HG03378 (cell line): ENCODE measurements around the gene SPAG8.

ENCODE experiments used
- ATAC-seq: cut with Tn5 transposase; IDR thresholded peaks from one replicate; pipeline ENCODE4 v1.9.1; 2021; ENCODE audit warnings: mild to moderate bottlenecking, moderate library complexity; ENCODE audit not compliant: unreplicated experiment

The SPAG8 gene

DNA sequence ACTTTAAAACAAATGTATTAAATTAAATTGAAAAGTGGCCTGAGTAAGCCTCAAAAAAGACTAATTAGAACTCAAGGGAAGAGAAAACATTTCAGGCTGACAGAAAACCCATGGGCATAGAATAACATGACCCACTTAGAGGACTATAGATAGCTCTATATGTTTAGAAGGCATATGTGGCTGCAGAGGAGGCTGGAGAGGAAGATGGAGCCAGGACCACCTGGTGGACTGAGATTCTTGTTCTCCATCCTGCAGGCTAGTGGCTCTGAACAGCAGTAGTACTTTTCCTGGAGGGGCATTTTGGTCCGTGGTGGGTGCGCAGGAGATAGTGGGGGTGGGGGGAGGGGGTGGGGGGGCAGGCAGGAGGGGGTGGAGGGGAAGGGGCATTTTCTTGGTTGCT is 31.0 kb downstream of the SPAG8 start:
- no peak for ATAC-seq

DNA sequence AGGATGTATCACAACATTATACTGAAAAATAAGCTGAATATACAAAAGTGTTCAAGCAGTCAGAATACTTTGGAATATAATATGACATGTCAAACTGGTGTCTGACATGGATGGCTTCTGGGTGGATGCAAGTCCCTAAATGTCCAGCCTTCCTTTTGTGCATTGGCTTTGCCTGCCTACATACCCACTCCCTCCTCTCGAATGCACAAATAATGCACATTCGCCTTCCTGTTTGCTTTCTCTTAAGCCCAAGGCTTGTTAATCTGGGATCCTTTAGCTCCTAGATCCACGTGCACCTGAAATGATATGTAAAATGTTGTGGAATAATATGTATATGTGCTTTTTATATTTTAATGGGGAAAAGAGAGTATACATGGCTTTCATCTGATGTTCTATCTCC is 33.6 kb downstream of the SPAG8 start:
- no peak for ATAC-seq

DNA sequence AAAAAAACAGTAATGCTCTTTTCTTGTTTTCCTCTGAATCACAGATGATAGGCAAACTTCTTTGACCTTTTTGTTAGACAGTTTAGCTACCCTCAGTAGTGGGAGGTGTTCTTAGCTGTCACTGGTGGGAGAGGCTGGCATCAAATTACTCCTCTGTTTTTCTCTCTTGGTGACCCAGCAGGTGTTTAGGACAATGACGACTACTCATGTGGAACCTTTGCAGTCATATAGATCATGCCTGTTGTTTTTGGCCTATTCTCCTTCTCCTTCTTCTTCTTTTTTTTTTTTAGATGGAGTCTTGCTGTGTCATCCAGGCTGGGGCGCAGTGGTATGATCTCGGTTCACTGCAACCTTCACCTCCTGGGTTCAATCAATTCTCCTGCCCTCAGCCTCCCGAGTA is 36.0 kb downstream of the SPAG8 start:
- no peak for ATAC-seq

DNA sequence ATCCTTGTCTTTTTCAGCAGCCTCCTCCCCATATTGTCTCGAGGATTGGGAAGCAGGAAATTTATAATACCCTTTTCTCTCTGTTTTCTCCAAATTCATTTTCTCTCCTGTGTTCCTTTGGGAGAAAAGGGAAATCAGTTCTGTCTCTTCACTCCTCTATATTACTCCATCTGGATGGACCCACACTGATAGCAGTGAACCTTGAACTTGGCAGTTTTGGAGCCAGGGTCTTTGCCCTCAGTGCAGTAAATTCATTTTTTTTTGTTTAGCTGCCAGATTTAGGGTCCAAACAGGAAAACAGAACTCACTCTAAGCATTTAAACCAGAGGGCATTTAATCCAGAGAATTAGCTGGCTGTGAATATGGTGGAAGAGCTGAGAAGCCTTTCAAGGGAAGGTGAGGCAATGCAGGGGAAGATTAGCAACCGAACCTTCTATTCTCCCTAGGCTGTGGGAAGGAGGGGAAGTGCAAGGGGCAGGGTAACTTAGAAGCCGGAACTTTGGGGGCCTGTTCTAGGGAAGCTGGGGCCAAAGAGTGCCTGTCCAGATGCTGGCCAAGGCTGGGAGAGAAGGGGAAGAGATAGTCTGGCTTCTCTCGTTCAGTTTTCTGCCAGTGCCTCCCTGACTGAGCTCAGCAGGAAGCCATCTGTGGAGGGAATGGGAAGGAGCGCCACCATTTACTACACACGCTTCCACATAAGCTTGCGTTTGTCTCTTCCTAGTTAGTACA is 37.0 kb downstream of the SPAG8 start:
- no peak for ATAC-seq

DNA sequence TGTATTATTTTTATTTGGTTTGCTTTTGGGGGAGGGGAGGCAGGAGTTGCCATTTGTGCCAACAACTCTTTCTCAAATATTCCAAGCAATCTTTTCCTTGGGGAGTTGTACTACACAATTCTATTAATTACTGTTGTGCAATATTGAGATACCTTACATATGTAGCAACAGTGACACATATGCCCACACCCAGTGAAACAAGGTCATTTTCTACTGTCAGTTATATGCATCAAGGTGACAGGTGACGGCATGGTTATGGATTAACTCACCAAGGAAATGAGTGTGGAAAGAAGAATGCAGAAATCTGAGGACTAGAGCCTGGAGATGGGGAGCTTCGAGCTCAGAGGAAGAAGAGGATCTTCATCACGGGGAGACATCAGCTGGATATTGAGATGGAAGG is 40.1 kb downstream of the SPAG8 start:
- ATAC-seq, result no peak

DNA sequence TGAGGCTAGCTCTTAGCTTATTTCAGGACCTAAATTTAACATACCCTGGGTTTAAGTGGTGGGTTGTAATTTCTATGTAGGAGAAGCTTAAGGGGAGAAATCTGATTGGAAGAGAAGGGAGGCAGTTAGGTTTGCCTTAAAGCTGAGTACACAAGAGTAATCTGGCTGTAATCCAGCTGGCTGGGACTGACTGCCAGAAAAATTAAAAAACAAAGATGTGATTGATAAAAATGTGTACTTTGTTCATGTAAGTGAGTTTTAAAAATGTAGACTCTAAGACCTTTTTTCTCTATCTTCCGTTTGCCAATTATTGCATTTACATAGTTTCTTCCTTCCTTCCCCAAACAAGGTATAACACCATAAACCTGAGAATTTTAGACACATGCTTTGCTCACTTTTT is 40.5 kb downstream of the SPAG8 start:
- no peak for ATAC-seq

DNA sequence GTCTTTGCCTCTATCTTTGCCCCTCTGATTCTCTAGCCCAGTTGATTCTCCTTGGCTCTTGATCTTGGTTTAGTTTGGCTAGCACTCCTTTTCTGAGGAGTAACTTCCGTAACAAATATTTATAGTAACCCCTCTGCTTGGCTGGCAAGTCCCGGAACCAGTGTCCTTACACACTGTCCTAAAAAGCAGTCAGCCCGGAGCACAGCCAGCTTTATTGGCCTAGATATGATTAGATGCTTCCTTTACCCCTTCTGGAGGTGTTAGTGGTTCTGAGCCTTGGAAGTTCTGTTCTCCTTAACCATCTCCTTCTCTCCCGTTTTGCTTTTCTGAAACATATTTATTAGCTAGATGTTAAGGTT is 41.0 kb downstream of the SPAG8 start:
- ATAC-seq, result no peak

DNA sequence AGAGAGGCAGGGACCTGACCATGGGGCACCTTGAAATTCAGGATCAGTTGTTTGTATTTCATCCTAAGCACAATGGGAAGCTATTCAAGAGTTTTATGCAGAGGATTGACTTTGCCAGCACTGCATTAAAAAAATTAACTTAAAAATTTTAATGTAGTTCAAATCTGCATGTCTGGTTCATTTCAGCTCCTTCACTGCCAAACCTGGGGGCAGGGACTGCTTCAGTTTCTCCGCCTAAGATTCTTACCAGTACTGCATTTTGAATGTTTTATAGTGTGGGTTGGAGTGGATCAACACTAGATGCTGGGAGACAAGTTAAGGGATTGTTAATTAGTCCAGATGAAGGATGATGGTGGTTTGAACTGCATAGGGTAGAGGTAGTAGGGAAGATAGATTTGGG is 42.3 kb downstream of the SPAG8 start:
- no peak for ATAC-seq

DNA sequence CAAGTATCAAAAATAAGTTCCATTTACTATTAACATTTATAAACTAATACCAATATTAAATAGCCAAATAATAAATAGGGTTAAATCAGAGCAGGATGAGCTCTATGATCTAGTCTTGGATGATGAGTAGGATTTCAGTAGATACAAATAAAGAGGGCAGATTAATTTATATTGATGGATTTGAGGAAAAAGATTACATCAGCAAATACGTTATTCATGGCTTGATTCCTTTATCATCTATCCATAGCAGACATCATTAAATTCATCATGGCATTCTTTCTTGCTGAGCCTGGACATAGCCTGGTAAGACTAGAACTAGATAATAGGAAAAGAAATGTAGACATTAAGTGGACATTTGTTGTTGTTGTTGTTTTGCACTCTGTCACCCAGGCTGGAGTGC is 44.6 kb downstream of the SPAG8 start:
- ATAC-seq, result no peak

DNA sequence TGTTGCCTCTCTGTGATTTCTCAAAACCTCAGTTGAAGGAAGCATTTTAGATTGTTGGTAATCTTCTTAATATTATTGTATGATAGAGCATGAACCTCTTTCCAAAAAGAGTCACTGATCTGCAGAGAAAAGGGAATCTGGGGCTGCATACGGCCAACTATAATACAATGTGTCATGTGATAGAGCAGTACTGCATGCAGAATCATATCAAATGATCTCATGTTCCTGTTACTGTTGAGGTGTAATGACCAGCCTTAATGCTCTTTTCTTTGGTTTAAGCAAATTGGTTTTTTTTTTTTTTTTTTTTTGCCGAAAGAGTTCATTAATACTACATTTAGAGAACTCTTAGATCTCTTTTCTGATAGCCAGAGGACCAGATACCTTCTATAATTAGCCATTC is 45.1 kb downstream of the SPAG8 start:
- no peak for ATAC-seq

DNA sequence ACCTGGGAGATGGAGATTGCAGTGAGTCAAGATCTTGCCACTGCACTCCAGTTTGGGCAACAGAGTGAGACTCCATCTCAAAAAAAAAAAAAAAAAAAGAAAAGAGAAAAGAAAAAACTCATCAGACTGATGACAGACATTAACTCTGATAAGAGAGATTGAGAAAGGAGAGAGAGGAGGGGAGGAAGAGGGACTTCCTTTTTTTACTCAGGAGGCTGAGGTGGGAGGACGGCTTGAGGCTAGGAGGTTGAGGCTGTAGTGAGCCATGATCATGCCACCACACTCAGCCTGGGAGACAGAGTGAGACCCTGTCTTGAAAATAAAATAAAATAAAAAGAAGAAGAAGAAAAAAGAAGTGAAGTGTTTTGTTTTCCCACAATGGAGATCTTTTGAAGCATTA is 48.3 kb downstream of the SPAG8 start:
- ATAC-seq, result no peak

DNA sequence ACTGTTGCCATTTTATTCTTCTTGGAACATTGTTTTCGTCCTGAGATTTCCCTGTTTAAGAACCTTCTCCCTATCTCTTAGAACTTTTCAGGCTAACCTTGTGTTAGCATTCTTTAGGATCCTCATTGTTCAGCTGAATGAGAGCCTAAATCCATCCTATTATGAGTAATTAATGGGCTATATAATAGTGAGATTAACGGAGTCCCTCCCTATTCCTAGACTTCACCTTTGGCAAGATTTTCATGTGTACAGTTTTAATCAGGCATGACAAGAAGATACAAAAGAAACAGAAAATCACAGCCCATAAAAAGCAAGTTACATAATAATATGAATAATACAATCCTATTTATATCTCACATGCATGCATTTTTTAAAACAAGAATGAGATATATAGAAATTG is 48.9 kb downstream of the SPAG8 start:
- no peak for ATAC-seq

DNA sequence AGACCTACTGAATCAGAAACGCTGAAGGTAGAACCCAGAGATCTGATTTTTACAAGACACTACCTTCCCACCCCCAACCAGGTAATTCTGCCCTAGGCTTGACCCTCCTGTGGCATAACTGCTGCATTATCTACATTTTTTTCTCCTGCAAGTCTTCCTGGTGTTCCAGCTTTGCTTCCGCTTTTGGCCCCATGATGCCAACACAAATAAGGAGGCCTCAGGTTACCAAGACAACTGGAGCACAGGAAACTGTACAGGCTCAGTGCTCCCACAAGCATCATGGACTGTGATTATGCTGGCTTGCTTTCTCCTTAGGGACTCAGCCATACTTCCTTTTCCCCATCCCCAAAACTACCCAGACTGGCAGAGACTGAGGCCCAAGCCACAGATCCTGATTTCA is 51.4 kb downstream of the SPAG8 start:
- ATAC-seq, result no peak

DNA sequence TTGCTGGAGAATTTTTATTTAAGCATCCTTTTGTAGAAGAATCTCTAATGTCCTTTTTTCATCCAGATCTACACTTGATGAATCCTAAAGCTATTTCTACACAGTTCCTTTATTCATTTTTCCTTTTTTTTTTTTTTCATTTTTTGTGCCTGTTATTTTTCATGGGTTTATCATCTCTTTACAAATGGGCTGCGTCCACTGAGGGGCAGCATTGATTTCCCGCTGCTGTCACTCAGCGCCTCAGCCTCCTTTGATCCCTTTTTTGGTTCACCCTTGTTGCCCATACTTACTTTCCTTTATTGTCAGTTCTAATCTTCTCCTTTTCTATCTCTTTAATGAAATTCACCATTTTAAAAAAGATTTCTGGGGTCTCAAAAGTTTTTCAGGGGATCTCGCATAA is 52.3 kb downstream of the SPAG8 start:
- no peak for ATAC-seq
